LNCAP (cell line): Measurements from ENCODE around the gene PCIF1.
A peak's percentile ranks its signal among the peaks of the same experiment; 100 is the strongest.

Source experiments
- CTCF ChIP-seq: fragments of 450-650 bp; IDR thresholded peaks from 2 replicates; pipeline ENCODE4 v1.5.1; 2017; ENCODE audit warnings: mild to moderate bottlenecking

Gene PCIF1

GRCh38 chr20:45925821-45926506, 8.5 kb upstream of the PCIF1 start:
- TF ChIP-seq CTCF: no peak

GRCh38 chr20:45926731-45927070, 7.8 kb upstream of the PCIF1 start:
- TF ChIP-seq CTCF: no peak

- TF ChIP-seq CTCF: no peak
These were observed 7.2 kb upstream of the PCIF1 start for GRCh38 chr20:45927071-45927878.

GRCh38 chr20:45933266-45934045, 1.0 kb upstream of the PCIF1 start:
- TF ChIP-seq CTCF: peak; percentile 54

- no peak for TF ChIP-seq CTCF
These were observed 367 bp upstream of the PCIF1 start for GRCh38 chr20:45934046-45934585.

GRCh38 chr20:45935416-45936046, 1.0 kb downstream of the PCIF1 start:
- TF ChIP-seq CTCF: no peak

GRCh38 chr20:45937765-45938164, 3.3 kb downstream of the PCIF1 start:
- no peak for TF ChIP-seq CTCF
